Activated CD8-positive, alpha-beta memory T cell treated with anti-CD3 and anti-CD28 coated beads, Interleukin-2, amount 50 U/mL, for 24 hours (primary cell): ENCODE measurements around the gene BBLN.
A peak's percentile ranks its signal among the peaks of the same experiment; 100 is the strongest.

Experiments
- DNase-seq: peaks from one replicate; pipeline ENCODE4 v3.0.0-alpha.2; 2020; ENCODE audit errors: extremely low read depth

Gene BBLN

GRCh38 chr9:128191406-128192046 is 31.5 kb downstream of the BBLN start, which contains the start of gene CIZ1:
TSS of gene CIZ1 (minus strand) at chr9:128191572. CDS start at chr9:128190857, 715 bp downstream.
- peak; percentile 10 for DNase-seq

- peak; percentile 4 for DNase-seq
Observed at GRCh38 chr9:128192601-128193371, 32.7 kb downstream of the BBLN start.

GRCh38 chr9:128193469-128194096 is 33.5 kb downstream of the BBLN start:
- DNase-seq = no peak

- DNase-seq = no peak
Observed at GRCh38 chr9:128201441-128202369, 41.6 kb downstream of the BBLN start.

GRCh38 chr9:128202648-128203023 is 42.6 kb downstream of the BBLN start:
- DNase-seq = no peak

- no peak for DNase-seq
Observed at GRCh38 chr9:128203024-128203706, 43.1 kb downstream of the BBLN start, which contains the start of gene DNM1. TSS of gene DNM1 (plus strand) at chr9:128203379. CDS start at chr9:128203471, 92 bp downstream.

GRCh38 chr9:128203707-128204551 is 43.9 kb downstream of the BBLN start:
- no peak for DNase-seq

GRCh38 chr9:128204858-128205257 is 44.8 kb downstream of the BBLN start:
- no peak for DNase-seq

GRCh38 chr9:128205296-128205944 is 45.4 kb downstream of the BBLN start:
- no peak for DNase-seq

- no peak for DNase-seq
Observed at GRCh38 chr9:128206484-128206883, 46.4 kb downstream of the BBLN start.

- DNase-seq = no peak
Observed at GRCh38 chr9:128206916-128207910, 47.1 kb downstream of the BBLN start.

GRCh38 chr9:128208386-128208785 is 48.3 kb downstream of the BBLN start:
- no peak for DNase-seq

GRCh38 chr9:128208946-128209669 is 49.0 kb downstream of the BBLN start:
- DNase-seq = no peak

- DNase-seq = no peak
Observed at GRCh38 chr9:128211186-128211980, 51.3 kb downstream of the BBLN start.

- DNase-seq = no peak
Observed at GRCh38 chr9:128211981-128212281, 51.9 kb downstream of the BBLN start.
